DOHH2 (cell line): ENCODE data around the gene SEMA3A.

ENCODE experiments used
- H3F3A ChIP-seq: fragments of 200-600 bp; sonication (generic), shearing (Covaris generic); 2 replicates; pipeline ENCODE4 v1.6.0; 2016; ENCODE audit warnings: antibody characterized with exemption, mild to moderate bottlenecking; ENCODE audit not compliant: control insufficient read depth, insufficient read depth
- H3K27ac ChIP-seq: fragments of 200-600 bp; sonication (generic); 2 replicates; pipeline ENCODE4 v1.5.1; 2014; ENCODE audit warnings: low read depth, mild to moderate bottlenecking, low read length, moderate library complexity
- H3K27me3 ChIP-seq: fragments of 200-600 bp; sonication (generic); 2 replicates; pipeline ENCODE4 v1.6.1; 2014; ENCODE audit warnings: mild to moderate bottlenecking, low read length, mixed read lengths; ENCODE audit not compliant: control insufficient read depth
- H3K36me3 ChIP-seq: fragments of 200-600 bp; sonication (generic); 2 replicates; pipeline ENCODE4 v1.6.1; 2014; ENCODE audit warnings: mild to moderate bottlenecking, low read length, moderate library complexity, mixed read lengths; ENCODE audit not compliant: control insufficient read depth
- H3K4me1 ChIP-seq: fragments of 200-600 bp; sonication (generic); 2 replicates; pipeline ENCODE4 v1.6.1; 2014; ENCODE audit warnings: mild to moderate bottlenecking, low read length, mixed read lengths; ENCODE audit not compliant: control insufficient read depth
- H3K4me2 ChIP-seq: fragments of 200-600 bp; sonication (generic); 2 replicates; pipeline ENCODE4 v1.6.0; 2014; ENCODE audit warnings: mild to moderate bottlenecking, low read length, moderate library complexity
- H3K4me3 ChIP-seq: fragments of 200-600 bp; sonication (generic); 2 replicates; pipeline ENCODE4 v1.5.1; 2014; ENCODE audit warnings: mild to moderate bottlenecking, low read length, mixed read lengths
- H3K79me2 ChIP-seq: fragments of 200-600 bp; sonication (generic); 2 replicates; pipeline ENCODE4 v1.6.1; 2014; ENCODE audit warnings: mild to moderate bottlenecking, low read length, mixed read lengths; ENCODE audit not compliant: control insufficient read depth
- H3K9me2 ChIP-seq: fragments of 200-600 bp; sonication (generic); replicated peaks from 2 replicates; pipeline ENCODE4 v1.6.1; 2014; ENCODE audit warnings: mild to moderate bottlenecking, low read length, mixed read lengths; ENCODE audit not compliant: control insufficient read depth
- H3K9me3 ChIP-seq: fragments of 200-600 bp; sonication (generic); 2 replicates; pipeline ENCODE4 v1.6.1; 2014; ENCODE audit warnings: antibody characterized with exemption, low read length, mixed read lengths; ENCODE audit not compliant: control insufficient read depth, insufficient read depth
- H4K20me1 ChIP-seq: fragments of 200-600 bp; sonication (generic); 2 replicates; pipeline ENCODE4 v1.6.0; 2014; ENCODE audit warnings: low read depth, mild to moderate bottlenecking, antibody characterized with exemption, low read length, moderate library complexity; ENCODE audit not compliant: control insufficient read depth, insufficient read depth
- EZH2phosphoT487 ChIP-seq: fragments of 200-600 bp; sonication (generic); IDR thresholded peaks from 2 replicates; pipeline ENCODE4 v1.6.1; 2017; ENCODE audit warnings: borderline replicate concordance, mild to moderate bottlenecking, antibody characterized with exemption, low read length, moderate library complexity, mixed read lengths
- TF ChIP-seq, protein P1 (sequence below): fragments of 200-600 bp; sonication (generic); IDR thresholded peaks from one replicate; pipeline ENCODE4 v1.5.1; 2014; ENCODE audit warnings: antibody characterized with exemption, mild to moderate bottlenecking, low read depth, low read length; ENCODE audit not compliant: poor library complexity, severe bottlenecking

The SEMA3A gene

DNA sequence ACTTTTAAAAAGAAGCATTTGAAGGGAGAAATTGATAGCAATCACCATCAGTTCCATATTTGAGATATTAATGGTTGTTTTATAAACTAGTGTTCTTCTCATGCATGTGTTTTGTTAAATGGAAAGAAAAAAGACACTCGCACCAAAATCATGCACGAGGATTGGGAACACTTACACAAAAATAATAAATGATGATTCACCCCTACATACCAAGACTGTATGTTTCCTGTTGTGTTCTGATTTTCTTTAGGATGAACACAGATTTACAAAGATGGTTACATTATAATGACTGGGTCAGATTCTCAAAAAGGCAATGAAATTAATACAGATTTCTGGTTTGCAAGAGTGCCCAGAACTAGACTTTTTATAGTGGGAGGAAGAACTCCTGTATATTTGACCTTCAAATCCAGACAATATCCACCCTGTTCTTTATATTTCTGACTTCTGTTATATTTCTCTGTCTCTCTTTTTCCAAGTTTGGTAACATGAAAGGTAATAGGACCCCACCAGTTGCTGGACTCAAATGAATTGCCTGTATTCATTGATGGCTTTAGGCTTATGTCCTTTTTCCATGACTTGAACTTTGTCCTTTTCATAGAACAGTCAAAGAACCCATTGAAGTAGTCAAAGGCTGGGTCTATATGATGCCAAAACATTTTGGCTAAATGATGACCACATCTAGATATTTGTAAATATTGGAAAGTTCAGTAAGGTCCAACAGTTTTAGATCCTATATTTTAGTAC is 54.4 kb downstream of the SEMA3A start:
- Histone ChIP-seq H3K4me1 (no peaks in the 10 kb centered on the region), H3K79me2 (no peaks in the 10 kb centered on the region), H3K9me2 (no peaks in the 10 kb centered on the region), H3F3A (no peaks in the 10 kb centered on the region), H4K20me1 (no peaks in the 10 kb centered on the region), H3K4me3 (no peak overlapping the region), H3K27me3 (no peaks in the 10 kb centered on the region), H3K4me2 (no peak overlapping the region), H3K9me3 (no peaks in the 10 kb centered on the region), H3K27ac (no peak overlapping the region), H3K36me3 (no peaks in the 10 kb centered on the region)
- TF ChIP-seq, protein P1, sequence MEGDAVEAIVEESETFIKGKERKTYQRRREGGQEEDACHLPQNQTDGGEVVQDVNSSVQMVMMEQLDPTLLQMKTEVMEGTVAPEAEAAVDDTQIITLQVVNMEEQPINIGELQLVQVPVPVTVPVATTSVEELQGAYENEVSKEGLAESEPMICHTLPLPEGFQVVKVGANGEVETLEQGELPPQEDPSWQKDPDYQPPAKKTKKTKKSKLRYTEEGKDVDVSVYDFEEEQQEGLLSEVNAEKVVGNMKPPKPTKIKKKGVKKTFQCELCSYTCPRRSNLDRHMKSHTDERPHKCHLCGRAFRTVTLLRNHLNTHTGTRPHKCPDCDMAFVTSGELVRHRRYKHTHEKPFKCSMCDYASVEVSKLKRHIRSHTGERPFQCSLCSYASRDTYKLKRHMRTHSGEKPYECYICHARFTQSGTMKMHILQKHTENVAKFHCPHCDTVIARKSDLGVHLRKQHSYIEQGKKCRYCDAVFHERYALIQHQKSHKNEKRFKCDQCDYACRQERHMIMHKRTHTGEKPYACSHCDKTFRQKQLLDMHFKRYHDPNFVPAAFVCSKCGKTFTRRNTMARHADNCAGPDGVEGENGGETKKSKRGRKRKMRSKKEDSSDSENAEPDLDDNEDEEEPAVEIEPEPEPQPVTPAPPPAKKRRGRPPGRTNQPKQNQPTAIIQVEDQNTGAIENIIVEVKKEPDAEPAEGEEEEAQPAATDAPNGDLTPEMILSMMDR: no peak
- TF ChIP-seq EZH2phosphoT487: no peak

DNA sequence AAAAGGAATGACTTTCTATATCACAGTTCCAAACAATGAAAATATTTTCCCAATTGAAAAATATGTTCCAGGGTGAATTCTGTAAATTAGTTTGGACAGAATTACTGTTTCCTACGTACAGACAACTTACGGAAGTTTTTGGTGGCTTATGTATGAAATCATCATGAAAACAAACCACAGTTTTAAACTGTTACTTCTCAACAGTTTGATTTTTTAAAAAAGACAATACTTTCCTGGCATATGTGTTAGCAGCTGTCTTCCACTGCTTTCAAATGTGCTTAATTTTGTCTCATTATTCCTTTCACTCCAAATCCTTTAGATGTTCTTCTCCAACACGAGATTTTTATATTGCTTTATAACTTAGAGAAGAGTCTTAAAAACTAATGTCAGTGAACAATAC is 56.2 kb downstream of the SEMA3A start:
- Histone ChIP-seq H3K4me1 (no peaks in the 10 kb centered on the region), H3K36me3 (no peaks in the 10 kb centered on the region), H3K4me3 (no peak overlapping the region), H3K27ac (no peak overlapping the region), H4K20me1 (no peaks in the 10 kb centered on the region), H3K4me2 (no peak overlapping the region), H3K27me3 (no peaks in the 10 kb centered on the region), H3K9me3 (no peaks in the 10 kb centered on the region), H3K79me2 (no peaks in the 10 kb centered on the region), H3F3A (no peaks in the 10 kb centered on the region), H3K9me2 (no peaks in the 10 kb centered on the region)
- TF ChIP-seq EZH2phosphoT487: no peak
- TF ChIP-seq, protein P1: no peak

DNA sequence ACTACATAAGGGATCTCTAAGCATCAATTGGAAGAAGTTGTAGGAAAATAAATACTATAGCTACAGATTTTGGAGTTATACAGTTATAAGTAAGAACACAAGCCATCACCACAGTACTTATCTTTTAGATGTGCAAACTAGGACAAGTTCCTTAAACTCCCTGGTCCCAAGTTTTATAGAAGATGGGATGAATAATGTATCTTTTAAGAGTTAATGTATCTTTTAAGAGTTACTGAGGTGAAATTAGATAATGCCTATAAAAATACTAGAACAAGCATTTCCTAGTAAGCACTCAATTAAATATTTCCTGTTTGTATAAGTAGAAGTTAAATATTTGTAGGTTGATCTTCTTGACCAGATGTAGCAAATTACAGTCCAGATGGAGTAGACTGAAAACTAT is 56.8 kb downstream of the SEMA3A start:
- Histone ChIP-seq H3K9me2 (no peaks in the 10 kb centered on the region), H3K36me3 (no peaks in the 10 kb centered on the region), H3K27me3 (no peaks in the 10 kb centered on the region), H3K27ac (no peak overlapping the region), H4K20me1 (no peaks in the 10 kb centered on the region), H3K9me3 (no peaks in the 10 kb centered on the region), H3K79me2 (no peaks in the 10 kb centered on the region), H3F3A (no peaks in the 10 kb centered on the region), H3K4me3 (no peak overlapping the region), H3K4me2 (no peak overlapping the region), H3K4me1 (no peaks in the 10 kb centered on the region)
- TF ChIP-seq EZH2phosphoT487: no peak
- TF ChIP-seq, protein P1: no peak
